HPDE6-E6E7 (cell line): ENCODE results near the gene DGKD.

Source experiments
- DNase-seq: peaks from one replicate; pipeline ENCODE4 v3.0.0; 2011; ENCODE audit warnings: missing footprints; ENCODE audit errors: extremely low spot score

The DGKD gene

DNA sequence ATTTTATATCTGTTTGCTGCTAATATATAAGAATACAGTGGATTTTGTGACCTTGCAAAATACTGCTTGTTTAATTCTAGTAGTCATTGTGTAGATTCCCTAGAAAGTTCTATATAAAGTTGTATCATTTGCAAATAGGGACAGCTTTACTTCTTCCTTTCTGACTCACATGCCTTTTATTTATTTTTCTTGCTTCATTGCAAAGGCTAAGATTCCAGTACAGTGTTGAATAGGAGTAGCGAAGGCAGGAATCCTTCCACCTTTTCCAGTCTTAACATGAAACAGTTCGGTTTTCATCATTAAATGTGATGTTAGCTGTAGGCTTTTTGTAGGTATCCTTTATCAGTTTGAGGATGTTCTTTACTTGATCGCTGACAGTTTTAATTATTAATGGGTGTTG is 58.1 kb downstream of the DGKD start:
- no peak for DNase-seq

- DNase-seq, result no peak
These were observed 58.8 kb downstream of the DGKD start for GRCh38 chr2:233413046-233413445.

GRCh38 chr2:233413559-233414272 is 59.4 kb downstream of the DGKD start:
- peak; percentile 67 for DNase-seq

DNA sequence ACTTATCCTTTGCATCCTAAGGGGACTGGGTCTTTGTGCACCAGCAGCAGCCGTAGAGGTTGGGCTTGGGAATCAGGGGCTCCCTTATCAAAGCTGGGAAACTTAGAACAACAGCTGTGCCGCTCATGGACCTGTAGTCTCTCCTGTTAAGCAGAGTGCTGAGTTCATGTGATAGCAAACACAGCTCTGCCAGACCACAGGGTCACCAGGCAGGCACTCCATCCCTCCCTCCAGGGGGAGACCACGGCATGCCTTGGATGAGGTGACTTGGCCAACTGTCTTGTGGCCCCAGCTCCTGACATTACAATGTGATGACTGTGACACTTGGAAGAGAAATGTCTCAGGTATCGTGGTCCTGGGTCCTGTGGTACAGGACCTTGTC is 60.0 kb downstream of the DGKD start:
- DNase-seq, result no peak

GRCh38 chr2:233414777-233415570 is 60.7 kb downstream of the DGKD start:
- DNase-seq, result peak; percentile 66

DNA sequence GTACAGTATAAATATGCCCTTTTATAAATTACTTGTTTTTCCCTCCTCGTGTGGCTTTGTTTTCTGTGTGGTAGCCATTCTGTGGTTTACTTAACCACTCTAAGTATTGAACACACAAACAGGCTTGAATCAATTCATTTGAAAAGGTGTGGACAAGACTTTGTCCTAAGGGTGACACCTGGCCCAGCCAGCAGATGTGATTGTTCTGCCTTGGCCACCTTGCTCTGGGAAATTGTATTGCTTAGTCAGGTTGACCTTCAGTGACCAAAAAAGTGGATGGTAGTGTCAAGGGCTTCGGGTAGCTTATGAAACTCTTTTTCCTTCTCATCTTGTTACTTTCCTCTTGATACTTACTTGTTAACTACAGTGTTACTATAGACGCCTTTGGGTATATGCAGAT is 61.9 kb downstream of the DGKD start:
- no peak for DNase-seq

DNA sequence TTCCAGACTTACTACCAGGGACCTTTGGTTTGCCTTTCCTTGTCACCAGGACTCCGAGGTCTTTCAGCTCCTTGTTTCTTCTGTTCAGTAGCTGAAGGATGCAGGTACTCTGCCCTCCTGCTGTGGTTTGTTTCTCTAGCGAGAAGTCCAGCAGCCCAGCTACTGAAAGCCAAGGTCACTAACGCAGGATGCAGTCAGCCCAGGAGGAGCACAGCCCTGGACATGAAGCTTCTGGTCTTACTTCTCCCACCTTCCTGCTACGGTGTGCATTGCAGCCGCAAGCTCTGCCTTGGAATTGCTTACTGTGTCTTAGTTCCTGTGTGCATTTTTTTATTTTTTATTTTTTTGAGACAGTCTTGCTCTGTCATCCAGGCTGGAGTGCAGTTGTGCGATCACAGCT is 62.4 kb downstream of the DGKD start:
- DNase-seq, result no peak

DNA sequence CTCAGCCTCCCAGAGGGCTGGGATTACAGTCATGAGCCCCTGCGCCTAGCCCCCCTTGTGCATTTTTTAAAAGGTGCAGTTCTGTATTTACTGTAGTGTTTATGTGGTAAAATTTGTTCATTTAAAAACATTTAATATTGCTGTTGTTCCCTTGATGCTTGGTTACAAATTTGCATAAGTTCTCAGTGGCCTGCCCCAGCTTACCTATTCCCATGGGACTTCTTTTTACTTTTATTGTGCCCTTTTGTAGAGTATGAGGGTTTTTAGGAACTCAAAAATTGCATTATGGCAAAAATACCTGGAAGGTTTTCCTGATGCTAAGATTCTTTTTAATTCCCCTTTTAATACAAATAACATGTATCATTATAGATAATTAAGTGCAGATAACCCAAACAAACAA is 63.0 kb downstream of the DGKD start:
- no peak for DNase-seq

DNA sequence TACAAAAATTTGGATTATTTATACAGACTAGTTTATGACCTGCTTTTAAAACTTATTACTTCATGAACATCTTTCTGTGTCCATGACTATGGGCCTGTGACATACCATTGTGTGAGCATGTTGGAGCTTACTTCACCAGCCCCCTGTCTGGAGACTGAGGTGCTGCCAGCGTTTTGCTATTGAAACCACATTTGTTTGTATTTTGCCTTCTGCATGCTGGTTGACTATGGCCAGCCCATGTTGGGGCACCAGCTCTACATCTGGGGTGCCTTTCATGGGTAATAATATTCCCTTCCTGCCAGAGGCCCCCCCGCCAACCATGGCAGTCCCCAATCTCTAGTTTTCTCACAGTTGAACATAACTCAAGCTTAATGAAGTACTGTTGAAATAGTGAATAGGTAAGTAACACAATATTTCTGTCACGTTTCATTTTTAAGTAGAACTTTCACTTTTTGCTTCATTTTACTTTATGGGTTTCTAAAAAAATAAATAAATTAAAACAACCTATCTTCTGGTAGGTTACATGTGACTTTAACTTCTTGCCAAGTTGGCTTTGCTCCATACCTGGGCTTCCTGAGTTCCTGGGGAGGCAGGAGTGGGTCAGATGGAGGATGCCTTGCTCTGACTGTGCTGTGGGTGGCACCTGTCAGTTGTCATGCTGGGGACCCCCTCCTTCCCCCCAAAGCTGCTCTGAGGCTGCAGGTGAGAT is 63.9 kb downstream of the DGKD start:
- no peak for DNase-seq

DNA sequence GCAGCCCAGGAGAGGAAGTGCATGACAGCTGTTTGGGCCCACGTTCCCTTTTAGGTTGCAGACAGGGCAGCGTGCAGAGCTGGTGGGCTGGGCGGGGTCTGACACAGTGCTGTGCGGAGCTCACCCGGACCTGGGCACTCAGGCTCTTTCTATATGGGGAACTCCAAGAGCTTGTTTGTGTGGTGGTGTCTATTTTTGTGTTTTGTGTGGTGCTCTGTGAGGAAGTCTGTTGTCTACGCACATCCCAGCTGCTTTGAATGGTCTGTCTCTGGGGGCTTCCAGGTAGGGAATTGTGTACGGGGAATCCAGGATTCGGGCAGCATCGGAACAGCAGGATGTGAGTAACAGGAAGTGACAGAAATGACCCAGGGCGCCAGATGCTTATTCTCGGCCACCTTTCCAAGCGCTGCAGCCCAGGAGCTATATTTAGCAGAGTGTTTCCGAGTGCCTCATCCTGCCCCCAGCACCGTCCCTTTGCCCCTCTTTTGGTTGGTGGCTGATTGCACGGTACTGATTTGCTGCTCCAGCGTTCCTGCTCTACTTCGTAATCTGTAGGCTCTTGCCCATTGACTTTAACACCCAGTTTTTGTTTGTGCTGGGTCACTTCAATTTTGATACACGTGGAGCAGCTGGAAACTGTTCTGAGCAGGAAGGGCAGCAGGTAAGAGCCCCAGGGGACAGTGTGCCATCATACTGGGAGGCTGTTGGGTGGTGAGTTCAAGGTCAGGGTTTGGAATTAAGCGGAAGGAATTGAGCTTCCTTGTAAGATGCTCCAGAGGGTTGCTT is 64.7 kb downstream of the DGKD start:
- DNase-seq, result no peak

DNA sequence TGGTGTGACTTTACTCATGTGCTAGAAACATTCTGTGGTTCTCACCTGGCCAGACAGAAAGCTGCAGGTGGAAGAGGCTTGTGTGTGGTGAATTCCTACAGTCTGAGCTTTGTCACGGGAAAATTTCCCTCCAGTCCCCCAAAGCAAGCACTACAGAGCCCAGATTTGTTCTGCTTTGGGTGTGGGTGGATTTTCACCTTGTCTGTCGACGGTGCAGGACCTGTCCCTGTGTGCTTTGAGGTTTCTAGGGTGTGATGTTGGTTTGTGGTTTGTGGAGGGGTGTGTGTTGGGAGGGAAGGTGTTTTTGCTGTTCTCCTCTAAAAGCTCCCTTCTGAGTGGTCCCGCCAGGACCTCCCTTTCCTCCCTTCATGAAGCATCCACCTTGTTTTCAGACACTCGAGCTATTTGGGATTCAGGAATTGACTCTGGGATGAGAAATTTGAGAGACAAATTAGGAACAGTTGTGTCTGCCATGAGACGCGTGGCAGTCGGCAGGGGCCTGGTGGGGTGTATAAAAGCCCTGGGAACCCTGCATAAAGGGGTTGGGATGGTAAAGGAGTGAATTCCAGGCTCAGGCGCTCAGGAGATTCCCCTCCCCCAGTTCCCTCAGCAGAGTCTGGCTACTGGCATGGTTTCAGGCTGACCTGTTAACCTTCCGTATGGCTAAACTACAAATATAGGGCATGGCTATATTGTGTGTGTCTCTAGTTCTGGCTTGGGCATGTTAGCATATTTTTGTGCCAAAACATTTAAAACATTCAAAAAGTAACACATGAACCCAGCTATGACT is 65.5 kb downstream of the DGKD start:
- no peak for DNase-seq

DNA sequence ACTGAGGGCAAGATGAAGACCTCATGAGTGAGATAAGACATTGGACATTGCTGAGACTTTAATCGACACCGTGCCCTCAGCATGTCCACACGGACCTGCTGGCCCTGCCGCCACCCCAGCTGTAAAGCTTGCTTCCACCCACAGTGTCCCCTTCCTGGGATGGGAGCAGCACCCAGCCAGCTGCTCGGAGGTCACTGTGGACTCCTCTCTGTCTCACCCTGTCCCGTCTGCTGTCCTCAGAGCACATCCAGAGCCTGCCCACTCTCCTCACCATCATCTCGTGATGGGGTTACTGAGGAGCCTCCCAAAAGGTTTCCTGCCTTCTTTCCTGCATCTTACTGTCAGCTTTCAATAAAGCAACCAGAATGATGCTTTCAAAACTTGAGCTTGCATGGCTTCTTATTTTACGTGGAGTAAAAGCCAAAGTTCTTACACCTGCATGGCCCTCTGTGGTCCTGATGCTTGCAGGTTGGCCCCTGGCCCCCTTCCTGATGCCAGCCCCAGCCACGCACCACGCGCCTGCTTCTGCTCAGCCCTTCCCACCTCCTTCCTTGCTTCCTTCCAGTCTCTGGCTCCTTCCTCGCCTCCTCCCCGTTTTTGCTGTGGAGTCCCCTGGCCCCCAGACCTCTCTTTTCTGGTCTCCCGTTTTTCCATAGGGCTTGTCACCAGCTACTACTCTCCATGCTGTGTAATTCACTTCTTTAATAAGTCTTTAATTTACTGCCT is 67.0 kb downstream of the DGKD start:
- DNase-seq, result no peak

GRCh38 chr2:233422050-233422639 is 67.9 kb downstream of the DGKD start:
- no peak for DNase-seq

GRCh38 chr2:233422649-233423551 is 68.6 kb downstream of the DGKD start:
- no peak for DNase-seq

GRCh38 chr2:233423552-233423860 is 69.2 kb downstream of the DGKD start:
- no peak for DNase-seq

- DNase-seq, result no peak
These were observed 70.1 kb downstream of the DGKD start for GRCh38 chr2:233424154-233424951.

GRCh38 chr2:233426619-233427342 is 72.5 kb downstream of the DGKD start:
- DNase-seq, result no peak

DNA sequence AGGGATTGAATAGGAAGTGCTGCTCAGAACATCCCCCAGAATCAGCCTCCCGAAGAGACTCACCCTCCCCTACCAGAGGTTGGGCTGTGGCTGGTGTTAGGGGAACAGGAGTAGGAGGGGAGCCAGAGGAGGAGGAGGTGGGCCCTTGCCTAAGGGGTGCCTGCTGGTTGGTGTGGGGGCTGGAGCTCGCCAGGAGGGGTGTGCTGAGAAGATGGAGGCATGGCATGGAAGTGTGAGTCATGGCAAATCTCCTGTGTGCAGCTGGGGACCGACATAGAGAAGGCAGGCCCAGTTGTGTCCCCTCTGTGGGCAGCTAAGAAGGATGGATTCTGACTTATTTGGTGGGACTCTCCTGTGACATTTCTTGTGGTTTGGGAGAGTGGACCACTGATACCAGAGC is 73.7 kb downstream of the DGKD start:
- DNase-seq, result no peak
